Measurements from ENCODE around the gene FGGY.
"Not testable (repeated sequence)": the region's sequence is repeated elsewhere in the genome, so short reads cannot be mapped to it uniquely, and the experiment has no call there.

The FGGY gene

DNA sequence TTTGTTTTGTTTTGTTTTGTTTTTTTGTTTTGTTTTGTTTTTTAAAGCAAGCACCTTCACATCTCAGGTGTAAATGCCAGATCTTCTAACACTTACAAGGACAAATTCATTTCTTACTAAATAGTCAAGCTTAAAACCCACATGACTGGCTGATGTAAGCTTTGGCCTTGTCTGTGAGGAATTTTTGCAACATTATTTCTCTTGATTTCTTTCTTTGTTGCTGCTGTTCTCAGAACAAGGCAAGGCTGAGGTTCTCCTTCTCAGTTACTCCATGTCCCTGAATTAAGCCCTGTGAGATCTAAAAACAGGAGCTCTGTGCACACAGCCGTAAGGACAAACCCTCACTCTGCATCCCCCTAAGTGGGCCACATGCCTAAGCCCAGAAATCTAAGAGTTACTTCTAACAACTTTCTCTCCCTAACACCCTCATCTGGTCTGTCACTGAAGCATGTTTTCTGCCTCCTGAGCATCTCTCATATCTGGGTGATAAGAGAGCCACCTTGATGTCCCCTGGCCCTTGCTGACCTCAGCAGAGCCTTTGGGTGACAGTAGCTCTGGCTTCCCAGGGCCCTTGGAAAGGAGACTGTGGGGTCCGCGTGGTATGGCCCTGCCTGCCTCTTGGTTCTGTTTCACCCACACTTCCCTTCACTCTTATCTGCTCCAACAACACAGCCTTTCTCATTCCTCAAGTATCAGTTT, 436.7 kb downstream of the FGGY start:
- DNase-seq (ENCODE audit: low read depth): peak; percentile 70

DNA sequence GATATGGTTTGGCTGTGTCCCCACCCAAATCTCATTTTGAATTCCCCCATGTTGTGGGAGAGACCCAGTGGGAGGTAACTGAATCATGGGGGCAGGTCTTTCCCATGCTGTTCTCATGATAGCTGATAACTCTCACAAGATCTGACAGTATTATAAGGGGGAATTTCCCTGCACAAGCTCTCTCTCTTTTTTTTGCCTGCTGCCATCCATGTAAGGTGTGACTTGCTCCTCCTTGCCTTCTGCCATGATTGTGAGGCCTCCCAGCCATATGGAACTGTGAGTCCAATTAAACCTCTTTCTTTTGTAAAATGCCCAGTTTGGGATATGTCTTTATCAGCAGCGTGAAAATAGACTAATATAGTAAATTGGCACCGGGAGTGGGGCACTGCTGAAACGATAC, 439.0 kb downstream of the FGGY start:
- not testable (repeated sequence) for DNase-seq (ENCODE audit: low read depth)

DNA sequence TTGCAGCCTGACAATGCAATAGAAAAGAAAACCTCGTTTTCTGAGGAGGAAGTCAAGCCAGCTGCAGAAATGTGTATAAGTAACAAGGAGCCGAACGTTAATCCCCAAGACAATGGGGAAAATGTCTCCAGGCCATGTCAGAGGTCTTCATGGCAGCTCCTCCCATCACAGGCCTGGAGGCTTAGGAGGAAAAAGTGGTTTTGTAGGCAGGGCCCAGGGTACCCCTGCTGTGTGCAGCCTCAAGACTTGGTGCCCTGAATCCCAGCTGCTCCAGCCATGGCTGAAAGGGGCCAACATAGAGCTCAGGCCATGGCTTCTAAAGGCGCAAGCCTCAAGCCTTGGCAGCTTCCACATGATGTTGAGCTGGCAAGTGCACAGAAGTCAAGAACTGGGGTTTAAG, 439.9 kb downstream of the FGGY start:
- DNase-seq (ENCODE audit: low read depth): no peak

DNA sequence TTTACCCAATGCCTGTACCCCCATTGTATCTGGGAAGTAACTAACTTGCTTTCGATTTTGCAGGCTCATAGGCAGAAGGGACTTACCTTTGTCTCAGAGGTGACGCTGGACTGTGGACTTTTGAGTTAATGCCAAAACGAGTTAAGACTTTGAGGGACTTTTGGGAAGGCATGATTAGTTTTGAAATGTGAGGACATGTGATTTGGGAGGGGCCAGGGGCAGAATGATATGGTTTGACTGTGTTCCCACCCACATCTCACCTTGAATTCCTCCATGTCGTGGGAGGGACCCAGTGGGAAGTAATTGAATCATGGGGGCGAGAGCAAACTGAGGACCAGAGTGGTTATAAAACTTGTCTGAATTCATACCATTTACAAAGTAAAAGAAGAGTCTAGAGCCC, 440.7 kb downstream of the FGGY start:
- no peak for DNase-seq (ENCODE audit: low read depth)

DNA sequence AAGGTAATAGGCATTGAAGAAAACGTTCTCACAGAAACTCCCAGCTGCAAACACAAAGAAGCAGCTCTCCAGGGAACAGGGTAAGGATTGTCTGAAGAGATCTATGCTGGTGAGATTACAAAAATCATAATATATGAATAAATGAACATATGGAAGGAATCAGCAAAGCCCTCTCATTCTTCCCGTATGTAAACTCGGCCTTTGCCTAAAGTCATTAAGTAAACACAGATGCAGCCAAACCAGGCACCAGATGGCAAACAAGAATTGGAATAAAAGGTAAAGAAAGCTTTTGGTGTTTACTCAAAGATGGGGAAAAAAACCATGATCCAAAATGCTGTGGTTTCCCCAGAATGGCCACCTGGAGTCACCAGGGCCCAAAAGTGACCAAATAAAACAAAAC, 441.3 kb downstream of the FGGY start:
- DNase-seq (ENCODE audit: low read depth): no peak

DNA sequence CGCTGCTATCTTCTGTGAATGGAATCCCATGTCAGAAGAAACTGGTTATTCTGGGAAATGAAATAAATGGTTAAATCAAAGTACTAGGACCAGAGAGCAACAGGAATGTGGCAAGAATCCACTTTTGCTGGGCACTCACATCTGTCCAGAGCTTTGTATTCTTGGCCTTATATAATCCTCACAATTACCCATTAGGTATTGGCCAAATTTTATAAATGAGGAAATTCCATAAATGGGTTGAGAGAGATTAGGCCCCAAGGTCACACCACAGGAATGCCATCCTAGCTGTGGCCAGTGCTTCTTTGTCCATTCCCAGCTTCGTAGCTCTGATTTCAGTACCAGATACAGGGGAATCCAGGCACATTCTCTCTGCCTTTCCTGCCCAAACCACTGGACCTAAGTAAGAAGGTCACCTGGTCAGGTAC, 441.7 kb downstream of the FGGY start:
- DNase-seq (ENCODE audit: low read depth): peak; percentile 83

DNA sequence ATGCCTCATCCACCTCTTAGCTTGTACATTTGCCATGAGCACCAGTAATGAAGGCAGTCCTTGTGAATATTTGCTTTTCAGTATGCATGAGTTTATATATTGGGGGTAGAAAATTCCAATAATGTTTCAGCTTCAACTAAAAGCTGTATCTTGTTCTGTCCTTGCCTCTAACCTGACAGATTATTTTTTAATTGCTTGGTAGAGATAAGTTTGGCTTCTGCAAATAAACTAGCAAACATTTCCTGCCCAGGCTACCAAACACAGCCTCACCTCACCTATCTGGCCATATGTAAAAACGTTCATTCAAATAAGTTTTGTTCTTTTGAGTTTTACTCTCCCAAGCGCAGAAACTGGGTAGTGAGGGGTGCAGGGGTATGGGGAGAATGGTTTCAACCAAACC, 442.2 kb downstream of the FGGY start:
- no peak for DNase-seq (ENCODE audit: low read depth)

DNA sequence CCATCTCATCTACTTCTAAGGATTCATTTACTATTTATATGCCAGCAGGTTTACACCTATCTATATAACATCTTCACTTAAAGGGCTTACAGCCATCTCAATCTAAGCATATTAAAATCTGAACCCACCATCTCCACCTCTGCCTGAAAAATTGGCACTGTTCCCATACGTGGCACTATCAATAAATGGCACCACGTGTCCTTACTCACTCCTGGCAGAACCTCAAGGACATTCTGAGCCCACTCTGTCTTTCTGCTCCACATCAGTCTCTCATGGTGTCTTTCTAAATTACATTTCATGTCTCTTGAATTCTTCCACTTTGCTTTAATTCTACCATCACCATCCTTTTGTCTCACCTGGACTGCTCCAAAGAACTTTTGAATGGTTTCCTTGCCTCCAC, 445.6 kb downstream of the FGGY start:
- no peak for DNase-seq (ENCODE audit: low read depth)

DNA sequence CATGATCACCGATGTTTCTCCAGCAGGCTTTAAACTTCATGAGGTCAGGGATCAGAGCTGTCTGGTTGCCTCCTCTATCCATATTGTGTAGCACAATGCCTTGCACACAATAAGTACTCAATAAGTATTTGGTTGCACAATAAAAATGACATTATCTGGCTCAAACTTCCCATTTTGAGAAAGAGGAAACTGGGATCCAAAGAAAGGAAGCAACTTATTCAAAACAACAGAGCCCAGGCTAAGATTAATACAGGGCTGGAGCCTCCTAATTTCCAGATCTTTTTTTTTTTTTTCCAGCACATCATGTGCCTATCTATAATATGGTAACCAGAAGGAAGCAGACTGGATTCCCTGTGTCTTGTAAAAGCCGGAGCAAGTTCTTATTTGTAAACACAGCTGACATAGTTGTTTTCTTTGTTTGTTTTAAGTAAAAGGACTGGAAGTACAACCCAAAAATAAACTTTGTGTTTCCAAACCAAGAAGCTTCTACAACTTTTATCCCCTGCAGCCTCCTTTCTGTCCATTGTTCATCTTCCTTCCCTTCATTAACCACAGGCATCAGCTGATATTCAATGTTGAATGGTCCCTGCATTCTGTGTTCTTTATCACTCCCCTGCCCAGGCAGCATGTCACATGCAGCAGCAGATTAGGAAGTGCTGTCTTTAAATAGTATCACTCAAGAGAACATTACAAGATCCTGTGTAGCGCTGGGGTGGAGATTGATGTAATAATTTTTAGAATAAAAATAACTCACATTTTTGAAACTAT, 446.6 kb downstream of the FGGY start:
- peak; percentile 28 for DNase-seq (ENCODE audit: low read depth)

DNA sequence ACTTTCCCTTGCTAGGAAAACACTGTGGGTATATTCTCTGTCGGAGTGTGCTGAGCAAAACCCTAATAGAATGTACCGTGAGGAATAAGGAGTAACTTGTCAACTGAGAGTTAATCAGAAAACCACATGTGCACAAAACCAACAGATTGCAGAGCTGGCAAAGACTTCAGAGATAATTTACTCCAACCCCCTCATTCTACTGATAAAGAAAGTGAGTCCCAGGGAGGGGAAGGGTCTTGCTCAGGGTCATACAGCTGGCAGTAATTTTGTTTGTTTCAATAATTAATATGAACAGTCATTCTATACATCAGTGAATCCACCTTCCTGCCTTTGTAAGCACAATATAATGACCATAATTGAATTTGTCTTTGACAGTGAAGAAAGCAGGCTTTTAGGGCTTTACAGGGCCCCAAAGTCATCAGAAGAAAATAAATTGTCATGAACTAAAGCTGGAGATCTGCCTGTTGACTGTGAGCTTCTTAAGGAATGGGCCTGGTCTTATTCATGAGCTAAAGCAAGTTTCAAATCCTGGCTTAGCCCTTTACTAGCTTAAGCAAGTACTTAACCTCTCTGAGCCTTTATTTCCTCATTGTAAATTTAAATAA, 450.6 kb downstream of the FGGY start:
- peak; percentile 79 for DNase-seq (ENCODE audit: low read depth)

DNA sequence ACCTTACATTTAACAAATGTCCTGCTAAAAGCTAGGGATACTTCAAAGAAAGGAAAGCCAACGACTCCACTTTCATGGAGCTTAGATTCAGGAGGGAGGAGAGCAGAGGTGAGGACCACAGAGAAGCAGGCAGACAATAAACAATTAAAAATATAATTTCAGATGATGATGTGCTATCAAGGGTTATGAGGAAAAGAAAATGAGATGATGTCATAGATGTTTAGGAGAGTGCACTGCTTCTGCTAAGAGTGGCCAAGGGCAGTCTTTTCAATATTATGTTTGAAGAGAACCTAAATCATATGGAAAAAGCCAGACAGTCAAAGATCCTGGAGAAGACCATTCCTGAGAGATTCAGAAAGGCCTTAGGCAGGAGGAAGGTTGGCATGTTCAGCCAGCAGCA, 451.2 kb downstream of the FGGY start:
- no peak for DNase-seq (ENCODE audit: low read depth)

DNA sequence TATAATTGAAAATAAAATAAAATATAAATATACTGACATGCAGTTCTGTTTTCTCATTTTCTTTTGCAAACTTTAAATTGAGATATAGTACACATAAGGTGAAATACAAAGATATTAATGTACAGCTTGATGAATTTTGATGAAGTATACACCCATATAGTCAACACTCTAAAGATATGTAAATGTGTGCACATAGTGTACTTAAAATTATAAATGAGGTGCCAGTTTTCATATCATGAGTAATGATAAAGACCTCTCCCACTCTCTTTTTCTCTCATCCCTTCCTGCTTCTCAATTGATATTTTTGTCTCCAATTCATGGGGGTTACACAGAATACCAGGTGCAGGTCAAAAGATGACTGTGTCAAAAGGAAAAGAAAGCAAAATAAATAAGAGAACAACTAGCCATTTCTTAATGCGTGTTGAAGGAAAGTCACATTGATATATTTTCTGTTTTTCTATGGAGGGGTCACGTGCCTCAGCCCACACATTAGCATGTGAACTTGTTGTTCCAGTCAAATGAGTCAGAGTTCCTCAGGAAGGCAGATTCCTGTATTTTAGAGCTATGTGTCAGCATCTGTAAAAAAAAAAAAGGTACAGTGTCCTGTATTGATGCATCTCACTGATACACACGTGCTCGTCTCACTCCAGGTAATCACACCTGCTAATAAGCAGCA, 453.6 kb downstream of the FGGY start:
- DNase-seq (ENCODE audit: low read depth): peak; percentile 95

DNA sequence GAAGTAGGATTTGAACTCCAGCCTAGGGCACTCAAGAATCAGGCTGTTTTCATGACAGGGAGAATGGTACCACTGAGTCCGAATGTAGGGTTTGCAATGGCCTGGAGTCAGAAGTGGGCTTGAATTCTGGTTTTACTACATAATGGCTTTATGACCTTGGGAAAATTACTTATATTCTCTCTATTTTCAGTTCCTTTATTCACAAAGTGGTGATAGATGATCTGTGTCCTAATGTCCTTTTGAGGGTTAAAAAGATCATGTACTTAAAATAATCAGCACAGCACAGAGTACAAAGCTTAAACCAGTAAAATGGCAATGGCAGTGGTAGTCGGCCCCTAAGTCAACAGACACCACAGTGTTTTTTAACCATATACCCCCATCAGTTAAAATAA, 454.1 kb downstream of the FGGY start:
- DNase-seq (ENCODE audit: low read depth): no peak

DNA sequence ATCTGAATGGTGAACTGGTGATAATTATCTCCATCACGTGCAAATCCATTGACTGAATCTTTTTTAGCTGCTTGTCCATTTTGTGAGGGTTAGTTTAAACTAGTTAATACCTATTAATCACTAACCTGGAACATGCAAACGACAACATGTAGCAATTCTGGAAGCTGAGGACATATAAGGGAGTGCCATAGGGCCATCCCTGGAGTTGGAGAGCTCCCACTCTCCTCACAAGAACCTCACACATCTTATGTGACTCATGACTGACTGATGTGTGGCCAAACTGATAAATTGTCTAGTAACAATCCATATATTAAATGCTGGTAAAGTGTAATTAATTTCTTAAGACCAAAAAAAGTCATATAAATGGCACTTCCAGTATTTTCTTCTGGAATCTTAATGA, 454.9 kb downstream of the FGGY start:
- DNase-seq (ENCODE audit: low read depth): no peak

DNA sequence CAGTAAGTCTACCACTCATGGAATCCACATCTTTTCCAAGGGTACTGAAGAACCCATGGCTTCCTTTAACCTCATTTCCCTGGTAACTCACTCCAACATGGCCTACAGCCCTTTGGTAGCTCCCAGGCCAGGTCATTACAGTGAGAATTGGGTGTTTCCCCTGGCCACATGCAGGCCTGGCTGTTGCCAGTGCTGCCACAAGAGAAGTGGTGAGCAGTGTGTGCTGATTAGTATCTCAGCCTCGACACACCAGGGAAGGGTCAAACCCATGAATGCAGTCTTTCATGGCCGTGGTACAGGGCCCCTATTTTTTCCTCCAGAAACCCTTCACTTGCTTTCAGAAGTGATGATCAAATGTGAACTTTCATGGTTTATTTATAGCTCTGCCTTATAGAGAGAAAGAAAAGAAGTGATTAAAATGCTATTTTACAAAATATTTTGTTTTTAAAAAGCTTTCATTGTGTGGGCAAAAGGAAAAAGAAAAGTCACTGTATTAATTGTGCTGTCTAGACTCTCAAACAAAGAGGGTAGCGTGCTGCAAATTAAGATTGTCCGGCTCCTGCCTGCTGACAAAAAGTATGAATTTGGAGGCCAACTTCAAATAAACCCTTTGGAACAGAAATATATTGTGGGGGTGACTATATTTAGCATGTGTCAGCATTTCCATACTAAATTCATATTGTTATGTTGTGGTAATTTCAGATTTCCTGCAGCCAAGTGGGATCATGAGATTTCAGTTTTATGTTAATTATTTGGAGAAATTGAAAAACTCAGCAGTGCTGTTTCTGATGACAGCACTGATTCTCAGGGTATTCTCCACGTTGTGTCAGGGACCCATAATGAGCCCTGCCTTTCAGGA, 455.9 kb downstream of the FGGY start:
- no peak for DNase-seq (ENCODE audit: low read depth)

DNA sequence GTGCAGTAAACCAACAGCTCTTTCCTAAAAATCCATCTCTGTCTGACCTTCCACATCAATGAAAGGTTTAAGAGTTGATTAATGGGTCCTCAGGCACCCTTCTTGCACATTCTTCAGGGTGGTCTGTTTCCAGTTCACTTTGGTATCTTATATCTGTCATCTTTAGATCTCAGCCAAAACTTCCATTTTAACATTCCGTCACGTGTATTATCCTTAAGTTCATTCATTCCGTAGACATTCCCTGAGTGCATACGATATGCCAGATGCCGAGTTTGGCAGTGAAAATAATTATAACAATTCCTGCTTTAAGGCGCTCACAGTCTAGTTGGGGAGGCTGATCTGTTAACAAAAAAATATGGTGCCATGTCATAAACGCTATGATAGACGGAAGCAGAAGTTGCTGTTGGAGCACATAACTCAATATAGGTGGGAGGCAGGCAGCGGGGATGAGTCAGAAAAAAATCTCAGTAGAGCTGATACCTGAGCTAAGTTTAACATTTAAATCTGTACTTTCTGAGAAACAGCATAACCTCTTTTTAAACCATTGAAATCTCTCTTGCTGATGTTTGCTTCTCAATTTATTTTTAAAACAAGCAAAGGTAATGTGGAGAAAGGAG, 458.3 kb downstream of the FGGY start:
- peak; percentile 37 for DNase-seq (ENCODE audit: low read depth)

DNA sequence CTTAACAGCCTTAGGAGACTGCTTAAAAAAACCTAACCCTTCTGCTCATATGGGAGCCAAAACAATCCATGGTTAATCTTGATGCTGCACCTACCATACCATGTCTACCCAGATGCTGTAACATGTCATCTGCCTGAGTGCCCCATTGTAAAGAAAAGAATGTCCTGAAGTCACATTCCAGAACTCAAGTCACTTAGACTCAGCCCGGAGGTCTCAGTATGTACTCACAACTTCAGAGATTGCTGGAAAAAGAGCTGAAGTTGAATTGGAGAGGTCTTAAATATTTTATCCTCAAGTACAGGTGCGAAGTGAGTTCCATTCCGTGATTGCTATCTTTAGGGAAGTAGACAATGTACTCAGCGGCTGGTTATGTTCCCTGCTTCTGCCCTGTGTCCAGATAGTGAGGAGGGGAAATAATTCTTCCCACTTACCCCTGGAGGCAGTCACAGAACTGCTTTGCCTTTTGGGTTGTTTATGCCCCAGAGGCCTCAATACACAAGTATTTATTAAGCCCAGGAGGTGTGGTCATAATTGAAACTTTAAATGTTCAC, 460.4 kb downstream of the FGGY start:
- no peak for DNase-seq (ENCODE audit: low read depth)

DNA sequence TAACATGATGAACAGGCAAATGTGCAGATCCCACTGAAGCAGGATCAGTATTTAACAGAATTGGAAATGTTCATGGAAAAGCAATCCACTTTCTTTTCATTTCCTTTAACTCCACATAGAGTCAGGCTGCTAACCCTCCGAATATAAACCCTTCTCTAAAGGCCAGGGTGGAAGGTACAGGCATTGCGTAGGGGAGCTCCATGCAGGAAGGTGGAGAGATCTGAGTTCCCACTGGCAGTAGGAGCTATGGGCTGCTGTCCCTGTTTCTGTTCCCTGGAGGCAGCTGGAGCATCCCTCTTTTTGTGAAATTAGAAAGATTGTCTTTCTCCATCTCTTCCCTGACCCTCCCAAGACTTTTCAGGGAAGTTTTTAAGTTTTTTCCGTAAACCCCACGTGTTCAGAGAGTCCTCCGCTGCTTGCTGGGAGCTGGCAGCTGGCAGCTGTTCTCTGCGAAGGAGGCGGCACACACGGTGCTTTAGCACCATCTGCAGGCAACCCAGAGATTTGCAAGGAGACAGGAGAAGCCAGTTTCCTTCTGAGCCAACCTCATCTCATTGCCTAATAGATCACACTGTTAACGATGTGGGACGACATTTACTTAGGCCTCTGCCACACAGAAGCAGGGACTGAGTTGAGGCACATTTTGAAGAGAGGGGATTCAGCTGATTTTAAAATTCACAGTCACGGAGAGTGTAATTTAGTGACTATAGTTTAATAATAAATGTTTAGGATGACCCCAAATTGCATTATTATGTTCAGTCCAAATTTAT, 462.4 kb downstream of the FGGY start:
- DNase-seq (ENCODE audit: low read depth): peak; percentile 83

DNA sequence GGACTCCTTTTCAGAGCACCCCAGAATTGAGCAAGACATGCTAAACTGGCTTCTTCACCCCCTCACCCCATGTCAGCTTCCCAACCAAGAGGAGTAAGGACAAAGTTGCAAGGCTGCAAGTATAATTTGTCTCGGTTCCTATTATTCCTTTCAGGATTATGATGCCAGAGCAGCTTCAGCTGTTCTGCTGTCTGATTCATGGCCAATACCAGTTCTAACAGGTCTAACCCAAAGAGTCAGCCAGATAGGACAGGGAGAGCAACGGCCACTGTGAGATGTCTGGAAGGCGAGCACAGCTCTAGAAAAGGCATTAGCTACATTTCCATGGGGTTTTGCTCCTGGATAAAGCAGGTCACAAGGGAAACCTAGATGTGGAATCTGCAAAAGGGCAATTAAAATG, 464.5 kb downstream of the FGGY start:
- no peak for DNase-seq (ENCODE audit: low read depth)

DNA sequence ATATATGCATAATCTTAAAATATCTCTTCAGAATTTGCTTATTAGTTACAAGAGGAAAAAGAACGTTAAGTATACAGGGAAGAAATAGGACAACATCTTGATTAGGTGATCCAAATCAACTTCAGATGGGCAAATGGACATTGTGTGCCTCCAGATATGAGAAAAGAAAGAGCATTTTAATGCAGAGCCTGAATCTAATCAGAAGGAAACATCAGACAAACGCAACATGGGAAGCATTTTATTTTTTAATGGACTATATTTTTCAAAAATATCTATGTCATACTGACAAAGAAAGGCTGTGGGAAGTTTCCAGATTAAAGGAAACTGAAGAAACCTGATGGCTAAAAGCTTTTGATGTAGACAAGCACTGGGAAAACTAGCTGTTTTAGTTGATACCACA, 466.5 kb downstream of the FGGY start:
- no peak for DNase-seq (ENCODE audit: low read depth)
